Activated T-helper 17 cell treated with anti-CD3 and anti-CD28 coated beads, Interleukin-2, amount 50 U/mL, for 72 hours (primary cell): ENCODE data around the gene NEURL4. TPM values are rescaled to one million over a fixed set of nuclear protein-coding genes. Genes with fewer than 3 reads are reported as not detected.
"Not testable (repeated sequence)": the region's sequence is repeated elsewhere in the genome, so short reads cannot be mapped to it uniquely, and the experiment has no call there.

Experiments used
- ATAC-seq: fragments of 150-1000 bp; cut with Tn5 transposase; replicated peaks from 2 replicates; pipeline ENCODE4 v1.10.0; 2021; ENCODE audit warnings: mild to moderate bottlenecking, moderate library complexity
- H3K27ac Mint-ChIP-seq: one replicate; pipeline ENCODE4 v1.8.0; 2022; ENCODE audit warnings: mixed read lengths
- H3K27me3 Mint-ChIP-seq: one replicate; pipeline ENCODE4 v1.8.0; 2022; ENCODE audit warnings: mixed read lengths
- H3K36me3 Mint-ChIP-seq: one replicate; pipeline ENCODE4 v1.8.0; 2022; ENCODE audit warnings: low read depth, mild to moderate bottlenecking, mixed read lengths
- H3K4me1 Mint-ChIP-seq: one replicate; pipeline ENCODE4 v1.8.0; 2022; ENCODE audit warnings: mixed read lengths
- H3K4me3 Mint-ChIP-seq: one replicate; pipeline ENCODE4 v1.8.0; 2022; ENCODE audit warnings: mild to moderate bottlenecking, mixed read lengths
- H3K9me3 Mint-ChIP-seq: one replicate; pipeline ENCODE4 v1.8.0; 2022; ENCODE audit warnings: mixed read lengths
- total RNA-seq, 2 donors: library from RNA; stranded (reverse); gene quantifications; one replicate each; pipeline ENCODE4 v1.2.3, GENCODE V29; 2022

NEURL4 gene
- total RNA-seq, 2 donors from 2014 or later: 22.9 to 33.0 TPM

DNA sequence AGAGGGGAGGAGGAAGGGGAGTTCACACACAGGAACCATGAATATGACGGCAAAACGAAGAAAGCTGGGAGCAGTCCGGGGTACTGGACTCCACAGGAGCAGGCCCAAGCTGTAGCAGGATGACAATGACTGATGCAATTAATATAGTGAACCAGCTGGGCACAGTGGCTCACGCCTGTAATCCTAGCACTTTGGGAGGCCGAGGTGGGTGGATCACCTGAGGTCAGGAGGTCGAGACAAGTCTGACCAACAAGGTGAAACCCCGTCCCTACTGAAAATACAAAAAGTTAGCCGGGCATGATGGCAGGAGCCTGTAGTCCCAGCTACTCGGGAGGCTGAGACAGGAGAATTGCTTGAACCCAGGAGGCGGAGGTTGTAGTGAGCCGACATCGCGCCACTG is 6.6 kb upstream of the NEURL4 start:
- Mint-ChIP-seq H3K4me3 (peak overlapping the region; percentile 99), H3K36me3 (peaks cover 48% of the 10 kb centered on the region), H3K4me1 (peaks cover 30% of the 10 kb centered on the region), H3K27ac (peak overlapping the region; percentile 93)
- not testable (repeated sequence) for H3K27me3 Mint-ChIP-seq, ATAC-seq, H3K9me3 Mint-ChIP-seq

DNA sequence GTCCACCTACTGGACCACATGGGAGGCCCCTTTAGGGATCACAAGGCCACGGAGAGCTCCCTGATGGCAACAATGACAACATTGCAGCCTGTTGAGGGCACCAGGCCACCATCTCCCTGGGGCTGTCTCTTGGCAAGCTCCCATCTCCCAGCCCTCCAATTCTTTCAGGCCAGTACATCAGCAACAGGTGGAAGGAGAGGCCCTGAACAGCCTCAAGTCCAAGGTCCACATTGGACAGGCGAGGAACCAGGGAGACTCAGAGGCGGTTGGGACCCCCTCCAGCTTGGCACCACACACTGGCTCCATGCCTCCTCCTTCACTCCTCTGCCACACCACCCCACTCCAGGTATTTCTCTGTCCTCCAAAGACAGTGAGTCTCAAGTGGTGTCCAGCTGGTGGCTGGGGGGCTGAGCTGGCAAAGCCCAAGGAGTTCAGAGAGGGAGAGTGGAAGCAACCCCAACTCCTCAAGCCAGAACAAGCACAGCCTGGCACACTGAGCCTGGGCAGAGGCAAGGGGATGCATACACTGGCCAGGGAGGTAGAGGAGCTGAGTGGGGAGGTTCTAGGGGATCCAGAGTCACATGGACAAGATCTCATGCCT is 5.9 kb upstream of the NEURL4 start:
- Mint-ChIP-seq H3K27ac (peak overlapping the region; percentile 93), H3K4me3 (peak overlapping the region; percentile 99), H3K36me3 (peaks cover 41% of the 10 kb centered on the region), H3K4me1 (peaks cover 30% of the 10 kb centered on the region), H3K27me3 (no peaks in the 10 kb centered on the region), H3K9me3 (no peaks in the 10 kb centered on the region)
- ATAC-seq: no peak

DNA sequence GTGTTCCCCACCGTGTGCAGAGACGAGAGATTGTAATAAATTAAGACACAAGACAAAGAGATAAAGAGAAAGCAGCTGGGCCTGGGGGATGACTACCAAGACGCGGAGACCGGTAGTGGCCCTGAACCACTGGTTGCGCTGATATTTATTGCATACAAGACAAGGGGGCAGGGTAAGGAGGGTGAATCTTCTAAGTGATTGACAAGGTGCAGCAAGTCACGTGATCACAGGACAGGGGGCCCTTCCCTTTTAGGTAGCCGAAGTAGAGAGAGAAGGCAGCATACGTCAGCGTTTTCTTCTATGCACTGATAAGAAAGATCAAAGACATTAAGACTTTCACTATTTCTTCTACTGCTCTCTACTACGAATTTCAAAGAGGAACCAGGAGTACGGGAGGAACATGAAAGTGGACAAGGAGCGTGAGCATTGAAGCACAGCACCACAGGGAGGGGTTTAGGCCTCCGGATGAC is 3.5 kb upstream of the NEURL4 start:
- Mint-ChIP-seq H3K4me3 (peak overlapping the region; percentile 99), H3K4me1 (peaks cover 35% of the 10 kb centered on the region), H3K27ac (peak overlapping the region; percentile 80), H3K36me3 (peaks cover 17% of the 10 kb centered on the region)
- ATAC-seq, H3K27me3 Mint-ChIP-seq, H3K9me3 Mint-ChIP-seq: not testable (repeated sequence)

DNA sequence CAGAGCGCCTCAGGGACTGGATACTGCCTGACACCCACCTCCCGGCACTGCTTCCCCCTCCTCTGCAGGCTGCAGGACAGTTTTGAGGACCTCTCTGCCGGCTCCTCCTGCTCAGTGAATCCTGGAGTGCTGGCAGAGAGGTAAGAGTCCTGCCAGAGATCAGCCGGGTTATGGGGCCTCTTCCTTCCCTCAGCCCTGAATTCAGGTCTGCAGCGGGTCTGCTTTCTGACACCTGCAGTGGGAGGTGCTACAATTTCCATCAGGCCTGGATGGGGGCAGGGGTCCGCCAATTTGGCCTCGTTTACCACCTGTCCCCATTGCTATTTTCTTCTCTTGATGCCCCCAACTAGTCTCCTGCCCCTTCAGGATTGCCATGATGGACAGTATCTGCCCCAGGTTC is 3.0 kb upstream of the NEURL4 start:
- Mint-ChIP-seq H3K4me3 (peak overlapping the region; percentile 99), H3K36me3 (peaks cover 11% of the 10 kb centered on the region), H3K27ac (peak overlapping the region; percentile 80), H3K4me1 (peaks cover 32% of the 10 kb centered on the region), H3K9me3 (no peaks in the 10 kb centered on the region), H3K27me3 (no peaks in the 10 kb centered on the region)
- ATAC-seq: no peak

DNA sequence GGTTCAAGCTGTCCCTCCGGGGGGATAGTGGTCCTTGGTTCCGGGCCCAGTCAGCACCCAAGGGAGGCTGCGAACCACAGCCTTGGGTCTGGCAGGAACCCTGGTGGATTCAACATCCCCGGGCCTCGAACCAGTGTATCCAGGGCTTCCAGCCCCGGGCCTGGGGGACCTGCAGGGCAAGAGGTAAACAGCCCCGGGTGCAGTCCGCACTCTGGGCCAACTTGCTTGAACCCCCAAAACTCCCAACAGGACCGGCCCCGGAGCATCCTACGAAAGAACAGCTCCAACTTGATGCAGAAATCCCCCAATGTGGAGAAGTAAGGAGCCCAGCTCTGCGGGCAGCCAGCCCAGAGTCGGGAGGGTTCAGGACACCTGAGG is 1.5 kb upstream of the NEURL4 start:
- peak overlapping the region; percentile 99 for H3K4me3 Mint-ChIP-seq
- H3K9me3 Mint-ChIP-seq: no peaks in the 10 kb centered on the region
- no peaks in the 10 kb centered on the region for H3K36me3 Mint-ChIP-seq
- no peaks in the 10 kb centered on the region for H3K27me3 Mint-ChIP-seq
- ATAC-seq: no peak
- H3K4me1 Mint-ChIP-seq: peaks cover 26% of the 10 kb centered on the region
- peak overlapping the region; percentile 37 for H3K27ac Mint-ChIP-seq

DNA sequence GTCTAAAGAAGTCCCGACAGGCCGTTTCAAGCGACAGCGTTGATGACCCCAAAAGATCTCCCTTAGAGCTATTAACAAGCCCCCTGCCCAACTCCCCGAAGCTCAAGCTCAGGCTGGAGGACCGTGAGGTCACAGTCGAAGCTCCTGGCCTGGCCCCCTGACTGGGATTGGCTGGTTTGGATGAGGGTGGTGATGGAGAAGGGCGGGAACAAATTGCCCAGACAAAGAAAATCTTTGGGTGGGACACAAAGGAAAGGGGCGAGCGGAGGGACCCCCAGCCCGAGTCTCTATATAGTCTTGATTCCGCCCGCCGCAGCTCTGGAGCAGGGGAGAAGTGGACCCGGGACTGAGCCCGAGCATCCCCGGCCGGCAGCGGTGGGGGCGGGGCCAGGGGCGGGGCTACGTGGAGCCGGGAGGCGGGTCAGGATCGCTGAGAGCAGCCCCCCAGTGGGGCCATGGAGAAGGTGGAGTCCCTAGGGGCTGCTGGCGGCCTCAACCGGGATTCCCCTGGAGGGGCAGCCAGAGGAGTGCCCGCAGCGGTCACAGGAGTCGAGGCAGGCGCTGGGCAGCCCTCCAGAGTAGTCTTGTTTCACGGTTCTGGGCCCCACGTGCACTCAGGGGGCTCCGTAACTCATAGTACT is 982 bp upstream of the NEURL4 start:
- peak; percentile 84 for ATAC-seq
- no peaks in the 10 kb centered on the region for H3K9me3 Mint-ChIP-seq
- peak overlapping the region; percentile 97 for H3K27ac Mint-ChIP-seq
- H3K36me3 Mint-ChIP-seq: no peaks in the 10 kb centered on the region
- H3K4me1 Mint-ChIP-seq: peaks cover 21% of the 10 kb centered on the region
- peak overlapping the region; percentile 99 for H3K4me3 Mint-ChIP-seq
- H3K27me3 Mint-ChIP-seq: no peaks in the 10 kb centered on the region

DNA sequence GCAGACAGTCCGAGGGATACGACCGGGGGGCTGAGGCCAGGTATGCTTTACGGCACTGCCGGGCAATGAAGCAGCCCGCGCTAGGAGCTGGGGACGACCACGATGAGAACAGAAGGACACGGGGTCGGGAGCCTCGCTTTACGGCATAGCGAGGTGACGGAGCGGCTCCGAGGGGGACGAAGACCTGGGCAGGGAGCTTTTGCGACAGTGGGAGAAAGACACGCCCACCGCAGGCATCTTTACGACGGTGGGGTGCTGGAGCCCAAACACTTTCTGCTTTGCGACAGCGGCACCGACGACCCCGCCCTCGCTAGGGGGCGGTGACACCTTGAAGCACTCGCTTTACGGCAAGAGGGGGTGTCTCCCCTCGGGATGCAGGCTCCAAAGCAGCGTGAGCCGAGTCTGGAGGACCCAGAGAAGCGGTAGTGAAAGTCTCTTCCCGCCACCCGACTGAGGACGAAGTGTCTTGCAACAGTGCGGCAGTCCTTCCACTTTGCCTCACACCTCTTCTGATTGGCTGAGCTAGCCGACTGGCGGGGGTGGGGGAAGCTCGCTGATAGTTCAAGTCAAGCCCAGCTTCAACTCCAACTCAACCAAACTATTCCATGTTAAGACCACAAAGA is 350 bp upstream of the NEURL4 start:
- H3K9me3 Mint-ChIP-seq: no peaks in the 10 kb centered on the region
- H3K4me3 Mint-ChIP-seq: peak overlapping the region; percentile 99
- no peaks in the 10 kb centered on the region for H3K36me3 Mint-ChIP-seq
- H3K27me3 Mint-ChIP-seq: no peaks in the 10 kb centered on the region
- peak overlapping the region; percentile 97 for H3K27ac Mint-ChIP-seq
- peak; percentile 73 for ATAC-seq
- H3K4me1 Mint-ChIP-seq: peaks cover 20% of the 10 kb centered on the region

DNA sequence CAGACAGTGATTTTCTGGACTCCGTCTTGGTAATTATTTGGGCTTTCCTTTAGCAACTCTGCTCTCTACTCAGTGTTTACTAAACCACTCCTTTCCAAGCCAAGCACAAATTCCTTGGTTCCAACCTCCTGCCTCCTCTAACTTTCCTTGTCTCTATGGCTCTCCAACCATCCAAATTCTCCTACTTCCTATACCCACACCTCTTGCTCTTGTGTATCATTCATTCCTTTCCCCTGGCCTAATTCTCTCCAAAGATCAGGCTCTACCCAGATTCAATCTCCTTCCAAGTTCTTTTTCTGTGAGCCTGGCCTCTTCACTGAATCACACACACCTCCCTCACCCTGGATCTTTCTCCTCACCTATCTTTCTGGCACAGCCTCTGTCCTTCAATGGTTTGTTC is 1.1 kb downstream of the NEURL4 start:
- H3K27me3 Mint-ChIP-seq: no peaks in the 10 kb centered on the region
- H3K4me1 Mint-ChIP-seq: peaks cover 20% of the 10 kb centered on the region

DNA sequence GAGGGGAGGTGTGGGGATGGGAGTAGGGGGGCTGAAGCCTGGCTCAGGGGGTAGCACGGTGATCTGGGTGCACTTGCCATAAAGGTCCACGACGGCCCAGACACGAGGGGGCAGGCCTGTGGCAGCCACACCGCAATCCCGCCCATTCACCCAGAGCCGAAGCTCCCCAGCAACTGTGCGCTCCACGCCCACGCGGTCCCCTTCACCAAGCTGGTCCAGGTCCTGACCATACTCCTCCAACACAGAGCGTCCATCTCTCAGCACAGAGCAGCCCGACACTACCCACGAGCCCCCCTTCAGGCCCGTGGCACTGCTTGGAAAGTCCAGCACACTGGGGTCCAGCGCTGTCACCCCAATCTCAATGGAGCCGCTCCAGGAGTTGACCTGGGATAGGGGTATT is 1.6 kb downstream of the NEURL4 start:
- peaks cover 18% of the 10 kb centered on the region for H3K36me3 Mint-ChIP-seq
- no peaks in the 10 kb centered on the region for H3K9me3 Mint-ChIP-seq
- ATAC-seq: no peak
- peak overlapping the region; percentile 97 for H3K27ac Mint-ChIP-seq
- H3K4me3 Mint-ChIP-seq: peak overlapping the region; percentile 99
- H3K4me1 Mint-ChIP-seq: peaks cover 16% of the 10 kb centered on the region
- H3K27me3 Mint-ChIP-seq: no peaks in the 10 kb centered on the region

More for the DNA sequence above, 1.1 kb downstream of the NEURL4 start:
- H3K4me3 Mint-ChIP-seq: peak overlapping the region; percentile 99
- H3K27ac Mint-ChIP-seq: peak overlapping the region; percentile 97
- peaks cover 14% of the 10 kb centered on the region for H3K36me3 Mint-ChIP-seq
- ATAC-seq: no peak
- H3K9me3 Mint-ChIP-seq: no peaks in the 10 kb centered on the region

DNA sequence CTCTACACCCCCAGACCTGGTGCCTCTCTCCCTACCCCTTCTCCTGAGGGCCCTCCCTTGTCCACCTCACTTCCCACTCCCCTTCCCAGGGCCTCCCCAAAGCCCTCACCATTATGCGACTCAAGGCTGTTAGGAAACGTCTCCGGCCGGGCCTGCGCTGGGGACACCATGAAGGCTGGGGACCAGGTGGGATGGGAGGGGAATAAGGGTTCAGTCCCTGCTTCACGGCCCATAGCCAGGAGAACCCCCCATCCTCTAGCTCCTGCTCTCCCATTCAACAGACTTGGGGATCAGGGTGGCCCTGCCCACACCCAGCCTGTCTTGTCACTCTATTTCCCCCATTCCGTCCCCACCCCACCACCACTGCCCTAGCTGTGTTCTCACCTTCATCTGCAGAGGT is 2.1 kb downstream of the NEURL4 start:
- Mint-ChIP-seq H3K9me3 (no peaks in the 10 kb centered on the region), H3K27me3 (no peaks in the 10 kb centered on the region), H3K27ac (peak overlapping the region; percentile 97), H3K36me3 (peaks cover 22% of the 10 kb centered on the region), H3K4me1 (peaks cover 12% of the 10 kb centered on the region), H3K4me3 (no peak overlapping the region)
- ATAC-seq: no peak

DNA sequence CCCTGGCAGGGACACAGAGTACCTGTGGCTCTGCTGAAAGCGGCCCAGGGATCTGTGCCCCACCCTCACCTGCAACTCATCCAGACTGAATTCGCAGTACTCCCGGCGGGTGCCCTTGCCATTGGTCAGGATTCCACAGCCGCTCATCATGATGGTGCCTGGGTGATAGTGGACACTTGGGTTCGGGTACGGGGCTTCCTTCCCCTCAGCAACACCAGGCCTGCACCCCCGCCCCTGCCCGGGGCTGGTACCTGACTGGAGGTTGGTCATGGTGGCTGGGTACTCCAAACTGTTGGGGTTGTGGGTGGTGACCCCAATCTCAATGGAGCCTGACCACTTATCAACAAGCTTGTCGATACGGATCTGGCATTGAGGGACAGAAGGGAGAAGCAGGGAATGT is 2.9 kb downstream of the NEURL4 start:
- Mint-ChIP-seq H3K9me3 (no peaks in the 10 kb centered on the region), H3K4me3 (no peak overlapping the region), H3K36me3 (peaks cover 31% of the 10 kb centered on the region), H3K27me3 (no peaks in the 10 kb centered on the region), H3K27ac (no peak overlapping the region), H3K4me1 (peaks cover 12% of the 10 kb centered on the region)
- ATAC-seq: no peak

DNA sequence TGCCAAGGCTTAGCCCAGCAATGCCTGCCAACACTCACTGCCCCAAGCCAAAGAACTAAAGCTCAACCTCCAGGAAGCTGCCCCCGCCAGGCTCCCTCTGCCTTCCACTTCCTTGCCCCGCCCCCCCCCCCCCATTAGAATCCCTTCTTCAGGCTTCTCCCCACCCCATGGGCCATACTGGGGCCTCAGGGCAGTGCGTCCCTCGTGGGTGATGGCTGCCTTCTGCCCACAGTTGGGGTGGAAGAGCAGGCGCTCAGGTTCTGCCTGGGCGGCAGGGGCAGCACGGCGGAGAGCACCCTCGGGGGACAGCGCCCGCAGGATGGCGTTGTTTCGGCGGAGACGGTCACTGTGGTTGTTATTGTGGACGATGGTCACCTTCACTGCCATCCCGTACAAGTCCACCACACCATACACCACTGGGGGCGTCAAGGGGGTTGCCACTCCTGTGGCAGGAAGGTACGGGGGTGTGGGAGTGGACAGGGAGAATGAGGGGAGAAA is 4.1 kb downstream of the NEURL4 start:
- Mint-ChIP-seq H3K36me3 (peaks cover 36% of the 10 kb centered on the region), H3K4me1 (peaks cover 12% of the 10 kb centered on the region), H3K27ac (peak overlapping the region; percentile 36), H3K9me3 (no peaks in the 10 kb centered on the region), H3K27me3 (no peaks in the 10 kb centered on the region), H3K4me3 (no peak overlapping the region)
- no peak for ATAC-seq

DNA sequence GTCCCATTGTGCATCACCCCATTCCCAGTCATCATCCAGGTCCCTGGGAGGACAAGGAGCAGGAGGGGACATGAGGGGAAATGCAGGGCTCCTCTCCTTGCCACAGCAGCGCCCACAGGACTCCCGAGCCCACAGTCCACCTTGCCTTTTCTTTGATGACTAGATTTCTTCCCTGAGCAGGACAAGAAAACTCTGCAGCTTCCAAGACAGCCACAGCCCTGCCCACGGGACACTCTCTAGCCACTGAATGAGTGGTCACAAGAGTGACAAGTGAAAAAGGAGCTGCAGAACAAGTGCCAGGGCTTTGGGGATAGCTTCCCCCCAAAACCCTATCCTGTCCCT is 4.7 kb downstream of the NEURL4 start:
- Mint-ChIP-seq H3K4me1 (peaks cover 12% of the 10 kb centered on the region), H3K36me3 (peaks cover 39% of the 10 kb centered on the region), H3K9me3 (no peaks in the 10 kb centered on the region), H3K27ac (peak overlapping the region; percentile 36), H3K4me3 (no peak overlapping the region), H3K27me3 (no peaks in the 10 kb centered on the region)
- no peak for ATAC-seq

DNA sequence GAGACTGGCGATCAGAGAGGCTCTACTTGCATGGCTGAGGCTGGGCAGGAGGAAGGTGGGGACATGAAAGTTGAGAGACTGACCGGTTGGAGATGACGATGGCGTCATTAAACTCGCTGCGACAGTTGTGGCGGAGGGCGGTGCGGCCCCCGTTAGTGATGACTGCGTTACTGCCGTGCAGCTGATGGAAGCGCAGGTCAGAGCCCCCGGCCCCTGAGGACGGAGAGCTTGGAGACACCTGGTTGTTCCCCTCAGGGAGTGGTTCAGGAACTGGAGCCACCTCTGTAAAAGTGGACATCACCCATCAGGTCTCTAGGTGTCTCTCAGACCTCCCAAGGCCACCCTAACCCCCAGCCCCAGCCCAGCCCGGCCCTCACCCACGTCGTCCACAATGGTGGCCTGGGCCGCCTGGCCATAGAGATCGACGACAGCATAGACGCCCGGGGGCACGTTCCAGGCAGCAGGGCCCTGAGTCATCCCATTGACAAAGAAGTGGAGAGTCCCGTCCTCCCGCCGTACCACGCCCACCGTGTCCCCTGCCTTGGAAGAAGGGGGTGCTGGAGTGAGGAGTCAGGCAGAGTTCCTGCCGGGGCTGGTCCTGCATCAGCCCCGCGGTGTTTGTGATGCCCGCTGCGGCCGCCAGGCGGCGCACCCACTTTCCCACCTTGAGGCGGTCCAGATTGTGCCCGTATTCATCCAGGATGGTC is 5.3 kb downstream of the NEURL4 start:
- peak; percentile 74 for ATAC-seq
- Mint-ChIP-seq H3K27ac (peak overlapping the region; percentile 36), H3K4me1 (peaks cover 11% of the 10 kb centered on the region), H3K4me3 (no peak overlapping the region), H3K9me3 (no peaks in the 10 kb centered on the region), H3K27me3 (no peaks in the 10 kb centered on the region), H3K36me3 (peaks cover 44% of the 10 kb centered on the region)
